ENCODE measurements around the gene CLDN20.
A peak's percentile ranks its signal among the peaks of the same experiment; 100 is the strongest.

CLDN20 gene

GRCh38 chr6:155245831-155246230, 18.0 kb upstream of the CLDN20 start:
- DNase-seq: no peak

- DNase-seq: no peak
Measured at GRCh38 chr6:155246825-155247224, 17.0 kb upstream of the CLDN20 start.

DNA sequence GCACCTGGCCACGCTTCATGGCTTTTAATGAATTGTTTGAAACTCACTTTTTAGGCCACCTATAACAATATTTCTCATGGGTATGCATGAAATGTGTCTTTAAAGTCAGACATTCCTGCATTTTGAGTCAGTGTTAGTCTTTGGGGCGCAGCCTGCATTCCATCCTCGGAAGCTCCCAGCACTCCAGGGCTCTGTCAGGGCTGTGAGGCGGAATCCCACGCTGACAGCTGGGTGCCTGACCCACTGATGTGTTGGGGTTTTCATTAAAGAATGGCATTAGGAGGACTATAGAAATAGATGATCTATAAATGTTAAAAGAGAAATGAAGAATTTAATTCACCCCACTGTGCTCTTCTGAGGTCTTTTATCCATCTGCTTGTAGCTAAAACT, 16.2 kb upstream of the CLDN20 start:
- no peak for DNase-seq

GRCh38 chr6:155248008-155249001, 15.5 kb upstream of the CLDN20 start:
- no peak for DNase-seq

- no peak for DNase-seq
Measured at GRCh38 chr6:155250701-155251381, 13.0 kb upstream of the CLDN20 start.

GRCh38 chr6:155252581-155252980, 11.2 kb upstream of the CLDN20 start:
- DNase-seq: no peak

DNA sequence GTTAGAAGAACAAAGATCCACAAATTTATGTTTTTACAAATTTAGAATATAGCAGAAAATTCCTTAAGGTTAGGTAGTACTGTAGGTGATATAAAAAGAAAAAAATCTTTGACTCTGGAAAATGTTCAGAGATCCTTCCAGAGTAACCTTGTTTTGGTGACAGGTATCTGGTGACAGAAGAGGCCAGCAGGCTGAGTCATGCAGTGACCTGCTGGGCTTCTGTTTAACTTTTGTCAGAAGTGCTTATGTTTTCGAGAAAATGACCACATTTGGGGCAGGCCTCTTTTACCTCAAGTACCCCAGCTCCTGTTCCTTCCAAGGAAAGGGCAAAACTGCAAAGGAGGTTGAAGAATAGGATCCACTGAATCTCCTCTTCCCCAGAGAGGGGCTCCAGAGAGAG, 10.5 kb upstream of the CLDN20 start:
- no peak for DNase-seq

DNA sequence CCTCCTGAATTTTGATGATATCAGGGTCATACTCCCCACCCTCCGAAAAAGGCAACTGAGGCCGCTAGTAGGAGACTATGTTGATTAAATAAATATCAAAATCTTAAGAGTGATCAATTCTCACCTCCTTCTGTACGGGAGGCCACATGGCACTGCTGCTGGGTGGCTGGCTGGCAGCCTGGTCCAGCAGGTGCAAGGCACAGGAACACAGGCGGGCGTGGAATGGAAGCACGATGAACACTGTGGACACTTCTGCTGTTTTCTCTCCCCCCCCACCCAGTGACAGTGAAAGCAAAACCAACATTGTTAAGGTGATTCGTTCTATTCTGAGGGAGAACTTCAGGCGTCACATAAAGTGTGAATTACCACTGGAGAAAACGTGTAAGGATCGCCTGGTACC, 9.7 kb upstream of the CLDN20 start:
- DNase-seq: no peak

GRCh38 chr6:155256122-155256795, 7.6 kb upstream of the CLDN20 start:
- DNase-seq: no peak

- DNase-seq: no peak
Measured at GRCh38 chr6:155257796-155258195, 6.0 kb upstream of the CLDN20 start.

- DNase-seq: no peak
Measured at GRCh38 chr6:155259204-155259603, 4.6 kb upstream of the CLDN20 start.

GRCh38 chr6:155259897-155260296, 3.9 kb upstream of the CLDN20 start:
- DNase-seq: no peak

- DNase-seq: no peak
Measured at GRCh38 chr6:155260686-155261085, 3.1 kb upstream of the CLDN20 start.

GRCh38 chr6:155261111-155261900, 2.5 kb upstream of the CLDN20 start:
- DNase-seq: no peak

DNA sequence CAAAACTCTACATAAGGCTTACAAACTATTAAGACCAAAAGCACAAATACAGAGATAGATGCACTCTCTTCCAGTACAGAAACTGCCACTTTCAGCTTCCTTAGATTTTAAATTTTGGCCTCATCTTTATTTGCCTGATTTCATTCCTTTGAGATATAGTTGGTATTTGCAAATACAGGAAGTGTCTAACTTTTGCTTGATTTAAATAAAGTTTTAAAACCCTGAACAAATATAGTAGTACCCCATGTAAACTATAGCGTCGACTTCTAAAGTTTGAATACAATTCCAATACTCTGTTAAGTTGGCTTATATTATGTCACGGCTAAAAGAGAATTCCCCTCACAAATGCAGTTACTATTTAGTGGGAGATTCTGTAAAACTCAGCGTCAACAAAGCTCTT, 1.2 kb upstream of the CLDN20 start:
- no peak for DNase-seq

DNA sequence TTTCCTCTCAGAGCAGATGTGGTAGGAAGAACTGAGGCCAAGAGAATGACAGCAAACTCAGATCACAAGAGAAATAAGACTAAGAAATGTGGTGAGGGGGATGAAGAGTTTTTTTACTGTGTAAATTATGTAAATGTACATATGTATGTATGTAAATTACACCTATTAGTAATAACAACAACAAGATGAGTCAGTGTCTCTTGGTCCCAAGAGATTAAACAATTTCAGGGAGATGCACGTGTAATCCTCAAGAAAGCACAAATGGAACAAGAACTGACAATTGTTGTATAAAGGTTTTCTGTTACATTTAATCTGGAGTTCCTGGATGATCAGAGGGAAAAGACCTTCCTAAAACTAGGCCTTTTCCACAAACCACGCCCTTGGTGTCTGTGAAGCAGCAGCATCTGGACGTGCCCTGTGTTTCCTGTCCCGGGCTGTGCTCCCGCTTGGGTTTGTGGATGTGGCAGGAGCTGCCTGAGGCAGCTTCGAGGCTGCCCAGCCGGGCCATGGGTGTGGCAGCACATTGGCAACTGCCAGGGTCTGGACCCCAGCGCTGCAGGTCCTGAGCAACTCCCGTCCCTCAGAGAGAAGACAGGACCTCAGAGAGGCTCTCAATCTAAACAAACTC, 994 bp downstream of the CLDN20 start:
- DNase-seq: no peak

DNA sequence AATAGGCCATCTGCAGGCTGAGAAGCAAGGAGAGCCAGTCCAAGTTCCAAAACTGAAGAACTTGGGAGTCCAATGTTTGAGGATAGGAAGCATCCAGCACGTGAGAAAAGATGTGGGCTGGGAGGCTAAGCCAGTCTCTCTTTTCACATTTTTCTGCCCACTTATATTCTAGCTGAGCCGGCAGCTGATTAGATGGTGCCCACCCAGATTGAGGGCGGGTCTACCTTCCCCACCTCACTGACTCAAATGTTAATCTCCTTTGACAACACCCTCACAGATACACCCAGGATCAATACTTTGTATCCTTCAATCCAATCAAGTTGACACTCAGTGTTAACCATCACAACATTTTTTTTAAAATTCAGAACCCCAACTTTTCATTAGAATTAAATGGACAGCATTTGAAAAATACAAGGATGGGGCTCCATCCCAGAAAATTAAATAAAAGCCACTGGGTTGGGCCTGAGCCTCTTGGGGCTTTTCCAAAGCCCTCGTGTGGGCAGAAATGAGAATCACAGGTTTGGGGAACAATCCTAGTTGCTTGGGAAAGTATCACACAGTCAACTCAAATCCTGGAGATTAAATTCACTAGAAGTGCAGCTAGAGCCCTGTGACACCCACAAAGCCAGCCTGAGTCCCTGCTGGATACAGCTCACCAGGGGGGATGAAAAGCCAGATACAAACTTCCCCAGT, 2.2 kb downstream of the CLDN20 start:
- DNase-seq: no peak

- no peak for DNase-seq
Measured at GRCh38 chr6:155267411-155267810, 3.6 kb downstream of the CLDN20 start.

GRCh38 chr6:155268088-155268867, 4.5 kb downstream of the CLDN20 start:
- peak; percentile 4 for DNase-seq

DNA sequence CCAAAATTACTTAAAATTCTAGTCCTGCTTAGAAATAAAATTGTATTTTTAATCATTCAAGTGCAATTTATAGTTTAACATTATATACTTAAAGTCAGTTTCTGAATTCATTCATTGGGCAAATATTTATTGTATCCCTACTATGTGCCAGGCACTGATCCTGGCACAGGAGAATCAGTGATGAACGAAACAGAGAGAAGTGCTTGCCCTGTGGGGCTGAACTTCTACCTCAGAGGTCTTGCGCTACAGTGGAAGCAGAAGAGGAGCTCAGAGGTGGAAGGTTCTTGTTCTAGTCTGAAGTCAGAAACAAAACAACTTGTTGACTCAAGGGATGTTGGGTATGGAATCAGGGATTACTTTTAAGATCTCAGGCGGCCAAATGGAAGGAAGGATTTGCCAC, 6.0 kb downstream of the CLDN20 start:
- no peak for DNase-seq

GRCh38 chr6:155270561-155271091, 6.8 kb downstream of the CLDN20 start:
- no peak for DNase-seq

All from DMS 273 treated with DMSO at 0.1 percent for 48 hours (cell line).